HepG2 (cell line): ENCODE measurements around the gene ALDH3B2. TPM values are rescaled to one million over a fixed set of nuclear protein-coding genes. Genes with fewer than 3 reads are reported as not detected.

Experiments used
- AGO1 ChIP-seq: fragments of 200-400 bp; formaldehyde crosslinking; IDR thresholded peaks from 2 replicates; pipeline ENCODE4 v1.6.1; 2017; ENCODE audit warnings: mild to moderate bottlenecking, low read depth, low read length, moderate library complexity; ENCODE audit not compliant: poor library complexity, severe bottlenecking
- FOXC1 ChIP-seq: sonication (generic); formaldehyde crosslinking; IDR thresholded peaks from 2 replicates; pipeline ENCODE4 v1.8.0; 2022; ENCODE audit warnings: mild to moderate bottlenecking, missing genetic modification reagents, borderline replicate concordance
- GLI4 ChIP-seq: sonication (generic); formaldehyde crosslinking; IDR thresholded peaks from 2 replicates; pipeline ENCODE4 v1.5.1; 2020; ENCODE audit warnings: missing genetic modification reagents, mild to moderate bottlenecking, moderate library complexity, borderline replicate concordance
- KLF6 ChIP-seq: IDR thresholded peaks from 2 replicates; pipeline ENCODE4 v1.8.0; 2016; ENCODE audit warnings: missing biosample characterization, missing genetic modification reagents
- NCOA5 ChIP-seq: sonication (generic); formaldehyde crosslinking; IDR thresholded peaks from 2 replicates; pipeline ENCODE4 v1.4.0; 2020; ENCODE audit warnings: missing genetic modification reagents
- RFXAP ChIP-seq: sonication (generic); formaldehyde crosslinking; IDR thresholded peaks from 2 replicates; pipeline ENCODE4 v1.4.0; 2020; ENCODE audit warnings: missing genetic modification reagents, borderline replicate concordance
- SCMH1 ChIP-seq: sonication (generic); formaldehyde crosslinking; IDR thresholded peaks from 2 replicates; pipeline ENCODE4 v1.9.0; 2021; ENCODE audit warnings: missing genetic modification reagents, mild to moderate bottlenecking, borderline replicate concordance
- YEATS2 ChIP-seq: sonication (generic); formaldehyde crosslinking; IDR thresholded peaks from 2 replicates; pipeline ENCODE4 v1.4.0; 2020; ENCODE audit warnings: missing genetic modification reagents, borderline replicate concordance
- ZFX ChIP-seq: sonication (generic); formaldehyde crosslinking; IDR thresholded peaks from 2 replicates; pipeline ENCODE4 v1.4.0; 2020; ENCODE audit warnings: mild to moderate bottlenecking, low read depth, missing genetic modification reagents, moderate library complexity
- ZMAT3 ChIP-seq: sonication (generic); formaldehyde crosslinking; conservative IDR thresholded peaks from 2 replicates; pipeline ENCODE4 v1.7.0; 2021; ENCODE audit warnings: missing genetic modification reagents
- ZNF138 ChIP-seq: sonication (generic); formaldehyde crosslinking; IDR thresholded peaks from 2 replicates; pipeline ENCODE4 v1.5.0; 2020; ENCODE audit warnings: mild to moderate bottlenecking, low read depth, missing genetic modification reagents
- ZNF276 ChIP-seq: sonication (generic); formaldehyde crosslinking; IDR thresholded peaks from 2 replicates; pipeline ENCODE4 v1.4.0; 2020; ENCODE audit warnings: mild to moderate bottlenecking, low read depth, missing genetic modification reagents
- ZNF44 ChIP-seq: sonication (generic); formaldehyde crosslinking; IDR thresholded peaks from 2 replicates; pipeline ENCODE4 v1.5.1; 2020; ENCODE audit warnings: mild to moderate bottlenecking, missing genetic modification reagents
- ZNF674 ChIP-seq: sonication (generic); formaldehyde crosslinking; IDR thresholded peaks from 2 replicates; pipeline ENCODE4 v1.5.0; 2020; ENCODE audit warnings: low read depth, mild to moderate bottlenecking, missing genetic modification reagents
- ZNF75D ChIP-seq: sonication (generic); formaldehyde crosslinking; IDR thresholded peaks from 2 replicates; pipeline ENCODE4 v1.8.1; 2023; ENCODE audit warnings: missing genetic modification reagents, mild to moderate bottlenecking, borderline replicate concordance
- polyA plus RNA-seq, 8 experiments: library from polyadenylated mRNA; depleted of rRNA in 3 of 8; stranded (reverse) in 7 of 8; unstranded in 1 of 8; fragments of >200 nt; fragmentation: Illumina TruSeq in 4 of 8; extraction: Trizol in 4 of 8; gene quantifications; 2 replicates each; pipeline versions ENCODE4 v1.2.1 to v1.2.3, GENCODE V29; 2011 to 2016; ENCODE audit warnings: low read depth in 4 of 8, missing spikeins in 1 of 8, mixed read lengths in 1 of 8; ENCODE audit not compliant: insufficient read depth in 1 of 8
- total RNA-seq, 5 experiments: library from RNA; depleted of rRNA; stranded (reverse); fragments of >200 nt; fragmentation: Illumina TruSeq; extraction: Trizol; gene quantifications; 2 replicates each; pipeline ENCODE4 v1.2.3, GENCODE V29; 2016; ENCODE audit warnings: low read depth in 1 of 5
- TF ChIP-seq, protein P1 (sequence below): sonication (generic); formaldehyde crosslinking; IDR thresholded peaks from 2 replicates; pipeline ENCODE4 v1.4.0; 2020; ENCODE audit warnings: missing genetic modification reagents, low read depth, mild to moderate bottlenecking, borderline replicate concordance
- TF ChIP-seq, protein P2 (sequence below): sonication (generic); formaldehyde crosslinking; conservative IDR thresholded peaks from 2 replicates; pipeline ENCODE4 v1.8.0; 2022; ENCODE audit warnings: mild to moderate bottlenecking, moderate library complexity, missing genetic modification reagents
- TF ChIP-seq, protein P3 (sequence below): sonication (generic); formaldehyde crosslinking; IDR thresholded peaks from 2 replicates; pipeline ENCODE4 v1.4.0; 2020; ENCODE audit warnings: missing genetic modification reagents, borderline replicate concordance
- TF ChIP-seq, protein P4 (sequence below): sonication (generic); formaldehyde crosslinking; IDR thresholded peaks from 2 replicates; pipeline ENCODE4 v1.4.0; 2020; ENCODE audit warnings: missing genetic modification reagents, borderline replicate concordance

The ALDH3B2 gene
- total and polyA plus RNA-seq, 2 of the 13 experiments (the other 11 are each of a cell fraction or from before 2014, with no cell fraction given): not detected

GRCh38 chr11:67630228-67630942, 44.0 kb downstream of the ALDH3B2 start (continued):
- TF ChIP-seq AGO1: peak; percentile 90
- TF ChIP-seq ZNF44: no peak
- TF ChIP-seq, protein P1, sequence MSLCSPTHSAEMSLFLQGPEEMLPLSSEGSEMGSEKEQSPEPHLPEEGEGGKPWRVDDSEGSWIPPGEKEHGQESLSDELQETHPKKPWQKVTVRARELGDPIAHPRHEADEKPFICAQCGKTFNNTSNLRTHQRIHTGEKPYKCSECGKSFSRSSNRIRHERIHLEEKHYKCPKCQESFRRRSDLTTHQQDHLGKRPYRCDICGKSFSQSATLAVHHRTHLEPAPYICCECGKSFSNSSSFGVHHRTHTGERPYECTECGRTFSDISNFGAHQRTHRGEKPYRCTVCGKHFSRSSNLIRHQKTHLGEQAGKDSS (CRISPR knock-in tag): peak; percentile 82; the same call in 1 of the 2 replicates
- TF ChIP-seq SCMH1 (CRISPR knock-in tag): no peak
- TF ChIP-seq, protein P2, sequence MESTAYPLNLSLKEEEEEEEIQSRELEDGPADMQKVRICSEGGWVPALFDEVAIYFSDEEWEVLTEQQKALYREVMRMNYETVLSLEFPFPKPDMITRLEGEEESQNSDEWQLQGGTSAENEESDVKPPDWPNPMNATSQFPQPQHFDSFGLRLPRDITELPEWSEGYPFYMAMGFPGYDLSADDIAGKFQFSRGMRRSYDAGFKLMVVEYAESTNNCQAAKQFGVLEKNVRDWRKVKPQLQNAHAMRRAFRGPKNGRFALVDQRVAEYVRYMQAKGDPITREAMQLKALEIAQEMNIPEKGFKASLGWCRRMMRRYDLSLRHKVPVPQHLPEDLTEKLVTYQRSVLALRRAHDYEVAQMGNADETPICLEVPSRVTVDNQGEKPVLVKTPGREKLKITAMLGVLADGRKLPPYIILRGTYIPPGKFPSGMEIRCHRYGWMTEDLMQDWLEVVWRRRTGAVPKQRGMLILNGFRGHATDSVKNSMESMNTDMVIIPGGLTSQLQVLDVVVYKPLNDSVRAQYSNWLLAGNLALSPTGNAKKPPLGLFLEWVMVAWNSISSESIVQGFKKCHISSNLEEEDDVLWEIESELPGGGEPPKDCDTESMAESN: 0 out of 2 replicates have a peak, but pooled peaks have one; percentile 34
- peak; percentile 79; the same call in 1 of the 2 replicates for TF ChIP-seq GLI4 (CRISPR knock-in tag)
- 0 out of 2 replicates have a peak, but pooled peaks have one; percentile 48 for TF ChIP-seq ZNF276 (CRISPR knock-in tag)
- peak; percentile 75; the same call in 1 of the 2 replicates for TF ChIP-seq RFXAP
- TF ChIP-seq ZNF674: 0 out of 2 replicates have a peak, but pooled peaks have one; percentile 42
- TF ChIP-seq NCOA5: 0 out of 2 replicates have a peak, but pooled peaks have one; percentile 61
- TF ChIP-seq FOXC1 (CRISPR knock-in tag): 0 out of 2 replicates have a peak, but pooled peaks have one; percentile 66
- peak; percentile 50; the same call in 1 of the 2 replicates for TF ChIP-seq ZMAT3 (CRISPR knock-in tag)
- TF ChIP-seq, protein P3, sequence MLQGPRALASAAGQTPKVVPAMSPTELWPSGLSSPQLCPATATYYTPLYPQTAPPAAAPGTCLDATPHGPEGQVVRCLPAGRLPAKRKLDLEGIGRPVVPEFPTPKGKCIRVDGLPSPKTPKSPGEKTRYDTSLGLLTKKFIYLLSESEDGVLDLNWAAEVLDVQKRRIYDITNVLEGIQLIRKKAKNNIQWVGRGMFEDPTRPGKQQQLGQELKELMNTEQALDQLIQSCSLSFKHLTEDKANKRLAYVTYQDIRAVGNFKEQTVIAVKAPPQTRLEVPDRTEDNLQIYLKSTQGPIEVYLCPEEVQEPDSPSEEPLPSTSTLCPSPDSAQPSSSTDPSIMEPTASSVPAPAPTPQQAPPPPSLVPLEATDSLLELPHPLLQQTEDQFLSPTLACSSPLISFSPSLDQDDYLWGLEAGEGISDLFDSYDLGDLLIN (CRISPR knock-in tag): 0 out of 2 replicates have a peak, but pooled peaks have one; percentile 46
- TF ChIP-seq ZNF138 (CRISPR knock-in tag): peak; percentile 78; the same call in 1 of the 2 replicates
- TF ChIP-seq KLF6 (CRISPR knock-in tag): no peak
- peak; percentile 63 for TF ChIP-seq ZFX (CRISPR knock-in tag)
- no peak for TF ChIP-seq ZNF75D
- TF ChIP-seq YEATS2 (CRISPR knock-in tag): peak; percentile 23; the same call in 1 of the 2 replicates
- TF ChIP-seq, protein P4, sequence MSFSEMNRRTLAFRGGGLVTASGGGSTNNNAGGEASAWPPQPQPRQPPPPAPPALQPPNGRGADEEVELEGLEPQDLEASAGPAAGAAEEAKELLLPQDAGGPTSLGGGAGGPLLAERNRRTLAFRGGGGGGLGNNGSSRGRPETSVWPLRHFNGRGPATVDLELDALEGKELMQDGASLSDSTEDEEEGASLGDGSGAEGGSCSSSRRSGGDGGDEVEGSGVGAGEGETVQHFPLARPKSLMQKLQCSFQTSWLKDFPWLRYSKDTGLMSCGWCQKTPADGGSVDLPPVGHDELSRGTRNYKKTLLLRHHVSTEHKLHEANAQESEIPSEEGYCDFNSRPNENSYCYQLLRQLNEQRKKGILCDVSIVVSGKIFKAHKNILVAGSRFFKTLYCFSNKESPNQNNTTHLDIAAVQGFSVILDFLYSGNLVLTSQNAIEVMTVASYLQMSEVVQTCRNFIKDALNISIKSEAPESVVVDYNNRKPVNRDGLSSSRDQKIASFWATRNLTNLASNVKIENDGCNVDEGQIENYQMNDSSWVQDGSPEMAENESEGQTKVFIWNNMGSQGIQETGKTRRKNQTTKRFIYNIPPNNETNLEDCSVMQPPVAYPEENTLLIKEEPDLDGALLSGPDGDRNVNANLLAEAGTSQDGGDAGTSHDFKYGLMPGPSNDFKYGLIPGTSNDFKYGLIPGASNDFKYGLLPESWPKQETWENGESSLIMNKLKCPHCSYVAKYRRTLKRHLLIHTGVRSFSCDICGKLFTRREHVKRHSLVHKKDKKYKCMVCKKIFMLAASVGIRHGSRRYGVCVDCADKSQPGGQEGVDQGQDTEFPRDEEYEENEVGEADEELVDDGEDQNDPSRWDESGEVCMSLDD (CRISPR knock-in tag): peak; percentile 56; the same call in 1 of the 2 replicates
